Measurements from ENCODE around the gene VPS8.

DNA sequence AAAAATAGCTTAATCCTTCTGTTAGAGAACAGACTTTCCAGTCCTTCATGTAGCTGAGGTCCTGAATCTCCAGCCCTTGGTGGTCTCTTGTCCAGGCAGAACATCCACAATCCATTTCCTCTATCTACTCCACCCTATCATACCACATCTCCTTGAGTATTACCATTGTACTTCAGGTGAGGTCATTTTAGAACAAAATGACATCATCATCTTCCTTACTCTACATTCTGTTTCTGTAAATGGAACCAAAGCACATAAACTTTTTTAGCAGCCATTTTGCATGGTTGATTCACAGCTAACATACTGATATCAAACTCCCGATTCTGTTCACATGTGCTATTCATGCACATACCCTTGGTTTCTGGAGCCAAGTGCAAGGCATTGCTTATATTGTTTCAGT, 228.5 kb downstream of the VPS8 start:
- no peak for TF ChIP-seq RARB (CRISPR knock-in tag; IDR thresholded peaks at IDR 0.05)
- TF ChIP-seq, protein P1, sequence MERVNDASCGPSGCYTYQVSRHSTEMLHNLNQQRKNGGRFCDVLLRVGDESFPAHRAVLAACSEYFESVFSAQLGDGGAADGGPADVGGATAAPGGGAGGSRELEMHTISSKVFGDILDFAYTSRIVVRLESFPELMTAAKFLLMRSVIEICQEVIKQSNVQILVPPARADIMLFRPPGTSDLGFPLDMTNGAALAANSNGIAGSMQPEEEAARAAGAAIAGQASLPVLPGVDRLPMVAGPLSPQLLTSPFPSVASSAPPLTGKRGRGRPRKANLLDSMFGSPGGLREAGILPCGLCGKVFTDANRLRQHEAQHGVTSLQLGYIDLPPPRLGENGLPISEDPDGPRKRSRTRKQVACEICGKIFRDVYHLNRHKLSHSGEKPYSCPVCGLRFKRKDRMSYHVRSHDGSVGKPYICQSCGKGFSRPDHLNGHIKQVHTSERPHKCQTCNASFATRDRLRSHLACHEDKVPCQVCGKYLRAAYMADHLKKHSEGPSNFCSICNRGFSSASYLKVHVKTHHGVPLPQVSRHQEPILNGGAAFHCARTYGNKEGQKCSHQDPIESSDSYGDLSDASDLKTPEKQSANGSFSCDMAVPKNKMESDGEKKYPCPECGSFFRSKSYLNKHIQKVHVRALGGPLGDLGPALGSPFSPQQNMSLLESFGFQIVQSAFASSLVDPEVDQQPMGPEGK (CRISPR knock-in tag; IDR thresholded peaks at IDR 0.05; ENCODE audit: borderline replicate concordance) = no peak
- TF ChIP-seq ZFP30 (CRISPR knock-in tag; IDR thresholded peaks at IDR 0.05) = no peak
